22Rv1 (cell line): Measurements from ENCODE around the gene RIBC1.
"Not testable (repeated sequence)": the region's sequence is repeated elsewhere in the genome, so short reads cannot be mapped to it uniquely, and the experiment has no call there.

ENCODE experiments used
- H3K27ac ChIP-seq: fragments of 450-650 bp; 2 replicates; pipeline ENCODE4 v1.5.1; 2017
- CTCF ChIP-seq: fragments of 450-650 bp; IDR thresholded peaks from 2 replicates; pipeline ENCODE4 v1.5.1; 2017; ENCODE audit warnings: mild to moderate bottlenecking
- ZFX ChIP-seq: fragments of 450-650 bp; IDR thresholded peaks from 2 replicates; pipeline ENCODE4 v1.6.1; 2017; ENCODE audit warnings: antibody characterized with exemption, borderline replicate concordance

RIBC1 gene

GRCh38 chrX:53379747-53380146 is 42.9 kb upstream of the RIBC1 start:
- H3K27ac ChIP-seq, result no peak overlapping the region
- TF ChIP-seq ZFX (no peak), CTCF (no peak)

GRCh38 chrX:53383376-53384076 is 39.1 kb upstream of the RIBC1 start:
- TF ChIP-seq ZFX, result no peak
- TF ChIP-seq CTCF, result no peak
- no peak overlapping the region for H3K27ac ChIP-seq

- no peak overlapping the region for H3K27ac ChIP-seq
- TF ChIP-seq CTCF (no peak), ZFX (no peak)
Measured at GRCh38 chrX:53395605-53396298, 26.9 kb upstream of the RIBC1 start.

GRCh38 chrX:53398216-53398615 is 24.5 kb upstream of the RIBC1 start:
- H3K27ac ChIP-seq, result no peak overlapping the region
- no peak for TF ChIP-seq CTCF
- TF ChIP-seq ZFX, result no peak

GRCh38 chrX:53403535-53403934 is 19.1 kb upstream of the RIBC1 start:
- TF ChIP-seq CTCF (no peak), ZFX (no peak)
- H3K27ac ChIP-seq, result no peak overlapping the region

GRCh38 chrX:53412446-53412845 is 10.2 kb upstream of the RIBC1 start:
- no peak overlapping the region for H3K27ac ChIP-seq
- no peak for TF ChIP-seq ZFX
- TF ChIP-seq CTCF, result no peak

- H3K27ac ChIP-seq, result not testable (repeated sequence)
Measured at GRCh38 chrX:53420351-53420750, 2.3 kb upstream of the RIBC1 start.
